Astrocyte (in vitro differentiated cells and primary cell): ENCODE results near the gene TMEM44. TPM values are rescaled to one million over a fixed set of nuclear protein-coding genes. Genes with fewer than 3 reads are reported as not detected.

Source experiments
- DNase-seq: peaks from one replicate; pipeline ENCODE4 v3.0.0-alpha.2; 2010; ENCODE audit warnings: low read depth
- FAIRE-seq: peaks from 2 replicates; lab custom pipeline; 2011; peaks lifted over from hg19 to GRCh38; lab: Jason Lieb, UNC
- H2AFZ ChIP-seq: 2 replicates; pipeline ENCODE4 v1.6.0; 2012; ENCODE audit warnings: low read depth, low read length, inconsistent platforms
- H3K27ac ChIP-seq: 2 replicates; pipeline ENCODE4 v1.5.1; 2011; ENCODE audit warnings: low read depth, low read length, inconsistent platforms
- H3K27me3 ChIP-seq: 2 replicates; pipeline ENCODE4 v1.6.0; 2011; ENCODE audit warnings: low read length, inconsistent platforms; ENCODE audit not compliant: insufficient read depth
- H3K36me3 ChIP-seq: 2 replicates; pipeline ENCODE4 v1.5.1; 2011; ENCODE audit warnings: low read length, inconsistent platforms; ENCODE audit not compliant: insufficient read depth
- H3K4me1 ChIP-seq: 2 replicates; pipeline ENCODE4 v1.5.1; 2011; ENCODE audit warnings: low read length, inconsistent platforms; ENCODE audit not compliant: insufficient read depth
- H3K4me2 ChIP-seq: 2 replicates; pipeline ENCODE4 v1.6.0; 2012; ENCODE audit warnings: low read length, inconsistent platforms
- H3K4me3 ChIP-seq: 2 replicates; pipeline ENCODE4 v1.5.1; 2011; ENCODE audit warnings: low read depth, mild to moderate bottlenecking, low read length, inconsistent platforms; ENCODE audit not compliant: insufficient read depth
- H3K79me2 ChIP-seq: 2 replicates; pipeline ENCODE4 v1.6.0; 2012; ENCODE audit warnings: mild to moderate bottlenecking, low read length, inconsistent platforms; ENCODE audit not compliant: insufficient read depth
- H3K9ac ChIP-seq: 2 replicates; pipeline ENCODE4 v1.6.0; 2012; ENCODE audit warnings: mild to moderate bottlenecking, low read length, inconsistent platforms
- H3K9me3 ChIP-seq: 2 replicates; pipeline ENCODE4 v1.5.1; 2012; ENCODE audit warnings: low read depth, mild to moderate bottlenecking, low read length, inconsistent platforms; ENCODE audit not compliant: insufficient read depth
- H4K20me1 ChIP-seq: 2 replicates; pipeline ENCODE4 v1.6.0; 2012; ENCODE audit warnings: low read length, inconsistent platforms; ENCODE audit not compliant: insufficient read depth
- H3K27ac Mint-ChIP-seq: one replicate; pipeline ENCODE4 v1.8.0; 2021; ENCODE audit warnings: mild to moderate bottlenecking, mixed read lengths; ENCODE audit not compliant: unreplicated experiment
- H3K27me3 Mint-ChIP-seq: one replicate; pipeline ENCODE4 v1.8.0; 2021; ENCODE audit warnings: low read depth, mixed read lengths; ENCODE audit not compliant: unreplicated experiment
- H3K36me3 Mint-ChIP-seq: one replicate; pipeline ENCODE4 v1.8.0; 2021; ENCODE audit warnings: low read depth, mixed read lengths; ENCODE audit not compliant: unreplicated experiment
- H3K4me1 Mint-ChIP-seq: one replicate; pipeline ENCODE4 v1.8.0; 2021; ENCODE audit warnings: low read depth, mixed read lengths; ENCODE audit not compliant: unreplicated experiment
- H3K4me3 Mint-ChIP-seq: one replicate; pipeline ENCODE4 v1.8.0; 2021; ENCODE audit warnings: mild to moderate bottlenecking, moderate library complexity, mixed read lengths; ENCODE audit not compliant: unreplicated experiment
- H3K9me3 Mint-ChIP-seq: one replicate; pipeline ENCODE4 v1.8.0; 2021; ENCODE audit warnings: mild to moderate bottlenecking, mixed read lengths; ENCODE audit not compliant: unreplicated experiment
- EZH2 ChIP-seq: IDR thresholded peaks from 2 replicates; pipeline ENCODE4 v1.6.1; 2012; ENCODE audit warnings: mild to moderate bottlenecking, low read length, inconsistent platforms; ENCODE audit not compliant: insufficient read depth
- total RNA-seq: library from RNA; stranded (reverse); gene quantifications from 2 replicates; pipeline ENCODE4 v1.2.1, GENCODE V29; 2021
- TF ChIP-seq, protein P1 (sequence below): IDR thresholded peaks from 2 replicates; pipeline ENCODE4 v1.5.1; 2011; ENCODE audit warnings: low read depth, mild to moderate bottlenecking, inconsistent platforms, low read length, moderate library complexity; ENCODE audit not compliant: insufficient read depth

TMEM44 gene
- total RNA-seq, 1 donor from 2014 or later, result 9.8 TPM

DNA sequence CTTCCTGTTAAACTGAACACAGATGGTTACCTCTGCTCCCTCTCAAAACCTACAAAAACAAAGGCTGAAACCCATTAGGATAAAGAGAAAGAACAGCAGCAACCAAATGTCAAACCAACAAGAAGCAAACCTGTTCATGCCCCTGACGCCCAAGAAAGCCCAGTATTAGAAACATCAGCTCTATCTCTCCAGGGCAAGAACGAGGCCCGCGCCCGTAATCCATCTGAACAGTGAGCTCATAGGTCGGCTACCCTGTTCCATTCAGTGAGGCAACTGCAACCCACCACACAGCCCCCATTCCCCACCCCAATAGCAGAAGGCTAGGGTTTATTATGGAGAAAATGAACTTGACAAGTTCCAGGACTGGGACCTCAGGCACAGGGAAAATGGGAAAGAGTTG, 28.7 kb upstream of the TMEM44 start:
- Histone ChIP-seq H3K9ac (no peak overlapping the region), H3K36me3 (peaks cover 37% of the 10 kb centered on the region), H3K79me2 (peaks cover 3% of the 10 kb centered on the region), H2AFZ (no peak overlapping the region), H4K20me1 (no peaks in the 10 kb centered on the region), H3K4me2 (no peak overlapping the region), H3K9me3 (no peaks in the 10 kb centered on the region), H3K27ac (no peak overlapping the region), H3K4me1 (no peaks in the 10 kb centered on the region), H3K27me3 (no peaks in the 10 kb centered on the region), H3K4me3 (no peak overlapping the region)
- DNase-seq, result no peak
- TF ChIP-seq EZH2, result no peak
- TF ChIP-seq, protein P1, sequence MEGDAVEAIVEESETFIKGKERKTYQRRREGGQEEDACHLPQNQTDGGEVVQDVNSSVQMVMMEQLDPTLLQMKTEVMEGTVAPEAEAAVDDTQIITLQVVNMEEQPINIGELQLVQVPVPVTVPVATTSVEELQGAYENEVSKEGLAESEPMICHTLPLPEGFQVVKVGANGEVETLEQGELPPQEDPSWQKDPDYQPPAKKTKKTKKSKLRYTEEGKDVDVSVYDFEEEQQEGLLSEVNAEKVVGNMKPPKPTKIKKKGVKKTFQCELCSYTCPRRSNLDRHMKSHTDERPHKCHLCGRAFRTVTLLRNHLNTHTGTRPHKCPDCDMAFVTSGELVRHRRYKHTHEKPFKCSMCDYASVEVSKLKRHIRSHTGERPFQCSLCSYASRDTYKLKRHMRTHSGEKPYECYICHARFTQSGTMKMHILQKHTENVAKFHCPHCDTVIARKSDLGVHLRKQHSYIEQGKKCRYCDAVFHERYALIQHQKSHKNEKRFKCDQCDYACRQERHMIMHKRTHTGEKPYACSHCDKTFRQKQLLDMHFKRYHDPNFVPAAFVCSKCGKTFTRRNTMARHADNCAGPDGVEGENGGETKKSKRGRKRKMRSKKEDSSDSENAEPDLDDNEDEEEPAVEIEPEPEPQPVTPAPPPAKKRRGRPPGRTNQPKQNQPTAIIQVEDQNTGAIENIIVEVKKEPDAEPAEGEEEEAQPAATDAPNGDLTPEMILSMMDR, result no peak
- Mint-ChIP-seq H3K4me3 (no peak overlapping the region), H3K27me3 (no peaks in the 10 kb centered on the region), H3K27ac (no peak overlapping the region), H3K36me3 (peaks cover 9% of the 10 kb centered on the region), H3K9me3 (no peaks in the 10 kb centered on the region), H3K4me1 (no peaks in the 10 kb centered on the region)
- no peak for FAIRE-seq

DNA sequence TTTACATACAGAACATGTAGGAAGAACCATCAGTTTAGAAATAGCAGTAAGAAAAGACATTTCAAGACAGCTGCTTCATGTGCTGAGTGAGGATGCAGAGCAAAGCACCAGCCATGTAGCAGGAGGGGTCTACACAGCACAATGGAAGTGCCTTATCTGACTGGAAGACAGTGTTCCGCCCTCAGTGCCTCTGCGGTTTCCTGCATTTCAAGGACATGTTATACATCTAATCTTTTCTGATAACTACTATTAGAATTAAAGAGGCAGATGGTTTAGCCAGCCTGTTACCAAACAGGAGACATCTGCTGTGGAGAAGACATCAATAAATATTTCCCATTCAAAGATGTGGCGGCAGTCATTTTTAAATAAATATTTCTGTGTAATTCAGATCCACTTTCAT, 28.2 kb upstream of the TMEM44 start:
- Mint-ChIP-seq H3K4me1 (no peaks in the 10 kb centered on the region), H3K36me3 (peaks cover 9% of the 10 kb centered on the region), H3K27ac (no peak overlapping the region), H3K27me3 (no peaks in the 10 kb centered on the region), H3K4me3 (no peak overlapping the region), H3K9me3 (no peaks in the 10 kb centered on the region)
- TF ChIP-seq, protein P1, result no peak
- TF ChIP-seq EZH2, result no peak
- H3K79me2 ChIP-seq, result peaks cover 3% of the 10 kb centered on the region
- H3K27me3 ChIP-seq, result no peaks in the 10 kb centered on the region
- no peaks in the 10 kb centered on the region for H3K4me1 ChIP-seq
- no peaks in the 10 kb centered on the region for H4K20me1 ChIP-seq
- H3K9me3 ChIP-seq, result no peaks in the 10 kb centered on the region
- DNase-seq (no peak), FAIRE-seq (peak; percentile 23)
- H2AFZ ChIP-seq, result no peak overlapping the region
- no peak overlapping the region for H3K4me2 ChIP-seq
- no peak overlapping the region for H3K4me3 ChIP-seq
- H3K9ac ChIP-seq, result no peak overlapping the region
- H3K36me3 ChIP-seq, result peaks cover 37% of the 10 kb centered on the region
- no peak overlapping the region for H3K27ac ChIP-seq

DNA sequence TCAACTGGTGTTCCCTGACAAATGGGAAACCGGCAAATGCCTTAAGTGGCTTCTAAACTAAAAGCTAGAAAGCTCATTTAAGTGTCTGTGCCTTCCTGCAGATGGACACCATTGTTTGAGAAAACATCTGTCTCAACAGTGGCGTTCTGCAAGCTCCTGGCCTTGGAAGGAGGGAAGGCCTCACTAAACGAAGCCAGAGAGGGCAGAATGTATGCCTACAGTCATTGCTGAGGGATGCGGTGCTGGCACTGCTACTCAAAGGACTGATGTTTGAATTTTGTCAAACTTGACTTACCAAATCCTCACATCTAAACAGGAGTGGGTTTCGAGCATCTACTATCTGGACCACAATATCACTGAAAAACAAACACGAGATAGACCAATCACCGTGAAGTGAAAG, 26.6 kb upstream of the TMEM44 start:
- Histone ChIP-seq H3K4me3 (no peak overlapping the region), H2AFZ (no peak overlapping the region), H3K79me2 (peaks cover 8% of the 10 kb centered on the region), H3K36me3 (peaks cover 33% of the 10 kb centered on the region), H3K9ac (no peak overlapping the region), H3K9me3 (no peaks in the 10 kb centered on the region), H3K27me3 (no peaks in the 10 kb centered on the region), H3K4me2 (no peak overlapping the region), H3K27ac (no peak overlapping the region), H3K4me1 (no peaks in the 10 kb centered on the region), H4K20me1 (no peaks in the 10 kb centered on the region)
- TF ChIP-seq, protein P1, result no peak
- TF ChIP-seq EZH2, result no peak
- H3K4me1 Mint-ChIP-seq, result no peaks in the 10 kb centered on the region
- H3K27ac Mint-ChIP-seq, result no peak overlapping the region
- no peak for FAIRE-seq
- H3K4me3 Mint-ChIP-seq, result no peak overlapping the region
- H3K27me3 Mint-ChIP-seq, result no peaks in the 10 kb centered on the region
- DNase-seq, result no peak
- H3K9me3 Mint-ChIP-seq, result no peaks in the 10 kb centered on the region
- H3K36me3 Mint-ChIP-seq, result peaks cover 10% of the 10 kb centered on the region
